GM12878 (cell line): ENCODE data around the gene HIRA.

ENCODE experiments used
- NR2C1 ChIP-seq: fragments of 450-650 bp; IDR thresholded peaks from 2 replicates; pipeline ENCODE4 v1.6.1; 2017; ENCODE audit warnings: antibody characterized with exemption, mild to moderate bottlenecking, moderate library complexity
- POLR2A ChIP-seq: IDR thresholded peaks from 2 replicates; pipeline ENCODE4 v1.6.1; 2011; ENCODE audit warnings: low read depth, mild to moderate bottlenecking, low read length
- RAD21 ChIP-seq: IDR thresholded peaks from 2 replicates; pipeline ENCODE4 v1.6.1; 2011; ENCODE audit warnings: mild to moderate bottlenecking, low read depth, low read length, moderate library complexity; ENCODE audit not compliant: insufficient read depth
- RAD51 ChIP-seq: fragments of 450-650 bp; IDR thresholded peaks from 2 replicates; pipeline ENCODE4 v1.6.1; 2016; ENCODE audit warnings: moderate library complexity, mild to moderate bottlenecking, inconsistent platforms
- SMAD1 ChIP-seq: fragments of 450-650 bp; IDR thresholded peaks from 2 replicates; pipeline ENCODE4 v1.6.1; 2018; ENCODE audit warnings: mild to moderate bottlenecking, low read depth; ENCODE audit not compliant: partially characterized antibody
- TF ChIP-seq, protein P1 (sequence below): IDR thresholded peaks from 2 replicates; pipeline ENCODE4 v1.6.1; 2012; ENCODE audit warnings: low read length, inconsistent platforms
- TF ChIP-seq, protein P2 (sequence below): IDR thresholded peaks from 2 replicates; pipeline ENCODE4 v1.6.1; 2012; ENCODE audit warnings: mild to moderate bottlenecking, low read depth, low read length
- TF ChIP-seq, protein P3 (sequence below): fragments of 450-650 bp; IDR thresholded peaks from 2 replicates; pipeline ENCODE4 v1.6.1; 2016; ENCODE audit warnings: mild to moderate bottlenecking, moderate library complexity, borderline replicate concordance
- TF ChIP-seq, protein P4 (sequence below): IDR thresholded peaks from 2 replicates; pipeline ENCODE4 v1.6.1; 2011; ENCODE audit warnings: borderline replicate concordance, low read depth, mild to moderate bottlenecking, moderate library complexity, mixed read lengths, low read length; ENCODE audit not compliant: insufficient read depth; ENCODE audit errors: extremely low read length

DNA sequence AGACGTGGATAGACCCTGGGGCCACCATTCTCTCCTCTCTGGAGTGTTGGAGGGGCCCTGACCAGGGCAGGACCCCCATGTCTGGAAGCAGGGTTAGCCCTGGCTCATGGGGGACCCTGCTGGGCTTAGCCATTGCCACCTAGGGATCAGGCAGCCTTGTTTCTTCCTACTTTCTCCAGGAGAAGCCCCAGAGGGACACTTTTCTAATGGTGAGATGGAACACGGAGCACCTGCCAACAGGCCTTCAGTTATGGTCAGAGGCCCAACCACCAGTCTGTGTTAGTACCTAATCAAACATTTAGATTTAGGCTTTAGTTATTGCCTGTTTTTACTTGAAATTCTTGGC lies 17.9 kb upstream of the HIRA start:
- TF ChIP-seq, protein P1, sequence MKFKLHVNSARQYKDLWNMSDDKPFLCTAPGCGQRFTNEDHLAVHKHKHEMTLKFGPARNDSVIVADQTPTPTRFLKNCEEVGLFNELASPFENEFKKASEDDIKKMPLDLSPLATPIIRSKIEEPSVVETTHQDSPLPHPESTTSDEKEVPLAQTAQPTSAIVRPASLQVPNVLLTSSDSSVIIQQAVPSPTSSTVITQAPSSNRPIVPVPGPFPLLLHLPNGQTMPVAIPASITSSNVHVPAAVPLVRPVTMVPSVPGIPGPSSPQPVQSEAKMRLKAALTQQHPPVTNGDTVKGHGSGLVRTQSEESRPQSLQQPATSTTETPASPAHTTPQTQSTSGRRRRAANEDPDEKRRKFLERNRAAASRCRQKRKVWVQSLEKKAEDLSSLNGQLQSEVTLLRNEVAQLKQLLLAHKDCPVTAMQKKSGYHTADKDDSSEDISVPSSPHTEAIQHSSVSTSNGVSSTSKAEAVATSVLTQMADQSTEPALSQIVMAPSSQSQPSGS = no peak
- no peak for TF ChIP-seq SMAD1
- TF ChIP-seq RAD21 = no peak
- TF ChIP-seq POLR2A = no peak
- TF ChIP-seq, protein P2, sequence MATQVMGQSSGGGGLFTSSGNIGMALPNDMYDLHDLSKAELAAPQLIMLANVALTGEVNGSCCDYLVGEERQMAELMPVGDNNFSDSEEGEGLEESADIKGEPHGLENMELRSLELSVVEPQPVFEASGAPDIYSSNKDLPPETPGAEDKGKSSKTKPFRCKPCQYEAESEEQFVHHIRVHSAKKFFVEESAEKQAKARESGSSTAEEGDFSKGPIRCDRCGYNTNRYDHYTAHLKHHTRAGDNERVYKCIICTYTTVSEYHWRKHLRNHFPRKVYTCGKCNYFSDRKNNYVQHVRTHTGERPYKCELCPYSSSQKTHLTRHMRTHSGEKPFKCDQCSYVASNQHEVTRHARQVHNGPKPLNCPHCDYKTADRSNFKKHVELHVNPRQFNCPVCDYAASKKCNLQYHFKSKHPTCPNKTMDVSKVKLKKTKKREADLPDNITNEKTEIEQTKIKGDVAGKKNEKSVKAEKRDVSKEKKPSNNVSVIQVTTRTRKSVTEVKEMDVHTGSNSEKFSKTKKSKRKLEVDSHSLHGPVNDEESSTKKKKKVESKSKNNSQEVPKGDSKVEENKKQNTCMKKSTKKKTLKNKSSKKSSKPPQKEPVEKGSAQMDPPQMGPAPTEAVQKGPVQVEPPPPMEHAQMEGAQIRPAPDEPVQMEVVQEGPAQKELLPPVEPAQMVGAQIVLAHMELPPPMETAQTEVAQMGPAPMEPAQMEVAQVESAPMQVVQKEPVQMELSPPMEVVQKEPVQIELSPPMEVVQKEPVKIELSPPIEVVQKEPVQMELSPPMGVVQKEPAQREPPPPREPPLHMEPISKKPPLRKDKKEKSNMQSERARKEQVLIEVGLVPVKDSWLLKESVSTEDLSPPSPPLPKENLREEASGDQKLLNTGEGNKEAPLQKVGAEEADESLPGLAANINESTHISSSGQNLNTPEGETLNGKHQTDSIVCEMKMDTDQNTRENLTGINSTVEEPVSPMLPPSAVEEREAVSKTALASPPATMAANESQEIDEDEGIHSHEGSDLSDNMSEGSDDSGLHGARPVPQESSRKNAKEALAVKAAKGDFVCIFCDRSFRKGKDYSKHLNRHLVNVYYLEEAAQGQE = no peak
- no peak for TF ChIP-seq RAD51
- no peak for TF ChIP-seq NR2C1
- TF ChIP-seq, protein P3, sequence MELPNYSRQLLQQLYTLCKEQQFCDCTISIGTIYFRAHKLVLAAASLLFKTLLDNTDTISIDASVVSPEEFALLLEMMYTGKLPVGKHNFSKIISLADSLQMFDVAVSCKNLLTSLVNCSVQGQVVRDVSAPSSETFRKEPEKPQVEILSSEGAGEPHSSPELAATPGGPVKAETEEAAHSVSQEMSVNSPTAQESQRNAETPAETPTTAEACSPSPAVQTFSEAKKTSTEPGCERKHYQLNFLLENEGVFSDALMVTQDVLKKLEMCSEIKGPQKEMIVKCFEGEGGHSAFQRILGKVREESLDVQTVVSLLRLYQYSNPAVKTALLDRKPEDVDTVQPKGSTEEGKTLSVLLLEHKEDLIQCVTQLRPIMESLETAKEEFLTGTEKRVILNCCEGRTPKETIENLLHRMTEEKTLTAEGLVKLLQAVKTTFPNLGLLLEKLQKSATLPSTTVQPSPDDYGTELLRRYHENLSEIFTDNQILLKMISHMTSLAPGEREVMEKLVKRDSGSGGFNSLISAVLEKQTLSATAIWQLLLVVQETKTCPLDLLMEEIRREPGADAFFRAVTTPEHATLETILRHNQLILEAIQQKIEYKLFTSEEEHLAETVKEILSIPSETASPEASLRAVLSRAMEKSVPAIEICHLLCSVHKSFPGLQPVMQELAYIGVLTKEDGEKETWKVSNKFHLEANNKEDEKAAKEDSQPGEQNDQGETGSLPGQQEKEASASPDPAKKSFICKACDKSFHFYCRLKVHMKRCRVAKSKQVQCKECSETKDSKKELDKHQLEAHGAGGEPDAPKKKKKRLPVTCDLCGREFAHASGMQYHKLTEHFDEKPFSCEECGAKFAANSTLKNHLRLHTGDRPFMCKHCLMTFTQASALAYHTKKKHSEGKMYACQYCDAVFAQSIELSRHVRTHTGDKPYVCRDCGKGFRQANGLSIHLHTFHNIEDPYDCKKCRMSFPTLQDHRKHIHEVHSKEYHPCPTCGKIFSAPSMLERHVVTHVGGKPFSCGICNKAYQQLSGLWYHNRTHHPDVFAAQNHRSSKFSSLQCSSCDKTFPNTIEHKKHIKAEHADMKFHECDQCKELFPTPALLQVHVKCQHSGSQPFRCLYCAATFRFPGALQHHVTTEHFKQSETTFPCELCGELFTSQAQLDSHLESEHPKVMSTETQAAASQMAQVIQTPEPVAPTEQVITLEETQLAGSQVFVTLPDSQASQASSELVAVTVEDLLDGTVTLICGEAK = no peak
- TF ChIP-seq, protein P4, sequence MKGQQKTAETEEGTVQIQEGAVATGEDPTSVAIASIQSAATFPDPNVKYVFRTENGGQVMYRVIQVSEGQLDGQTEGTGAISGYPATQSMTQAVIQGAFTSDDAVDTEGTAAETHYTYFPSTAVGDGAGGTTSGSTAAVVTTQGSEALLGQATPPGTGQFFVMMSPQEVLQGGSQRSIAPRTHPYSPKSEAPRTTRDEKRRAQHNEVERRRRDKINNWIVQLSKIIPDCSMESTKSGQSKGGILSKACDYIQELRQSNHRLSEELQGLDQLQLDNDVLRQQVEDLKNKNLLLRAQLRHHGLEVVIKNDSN = no peak
